ENCODE measurements around the gene DACT1.

DNA sequence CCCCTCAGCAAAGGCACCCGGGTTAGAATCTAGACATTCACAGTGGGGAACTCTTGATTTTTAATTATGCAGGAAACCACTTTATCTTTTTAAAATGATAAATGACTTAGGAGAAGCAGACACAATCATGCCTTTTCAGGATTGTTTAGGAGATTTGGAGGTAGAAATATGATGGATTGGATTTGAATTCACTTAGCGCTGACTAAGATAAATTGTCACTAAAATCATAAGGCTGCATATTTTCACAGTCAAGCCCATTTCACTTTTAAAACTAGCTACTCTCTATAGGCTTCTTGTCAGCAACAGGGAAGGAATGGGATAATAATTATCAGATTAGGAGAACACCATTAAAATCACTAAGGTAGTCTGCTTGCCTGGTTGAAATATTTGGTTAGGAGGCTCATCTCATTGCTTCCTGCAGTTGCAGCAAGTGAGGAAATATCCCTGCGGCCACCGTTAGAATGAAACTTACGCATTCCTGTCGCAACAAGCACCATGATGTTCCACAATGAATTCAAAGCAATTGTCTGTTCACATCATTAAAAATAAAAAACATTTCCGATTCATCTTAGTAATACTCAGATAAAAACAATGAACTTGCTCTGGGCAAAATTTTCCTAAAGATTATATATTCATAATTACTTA, 31.9 kb downstream of the DACT1 start:
- TF ChIP-seq, protein P1, sequence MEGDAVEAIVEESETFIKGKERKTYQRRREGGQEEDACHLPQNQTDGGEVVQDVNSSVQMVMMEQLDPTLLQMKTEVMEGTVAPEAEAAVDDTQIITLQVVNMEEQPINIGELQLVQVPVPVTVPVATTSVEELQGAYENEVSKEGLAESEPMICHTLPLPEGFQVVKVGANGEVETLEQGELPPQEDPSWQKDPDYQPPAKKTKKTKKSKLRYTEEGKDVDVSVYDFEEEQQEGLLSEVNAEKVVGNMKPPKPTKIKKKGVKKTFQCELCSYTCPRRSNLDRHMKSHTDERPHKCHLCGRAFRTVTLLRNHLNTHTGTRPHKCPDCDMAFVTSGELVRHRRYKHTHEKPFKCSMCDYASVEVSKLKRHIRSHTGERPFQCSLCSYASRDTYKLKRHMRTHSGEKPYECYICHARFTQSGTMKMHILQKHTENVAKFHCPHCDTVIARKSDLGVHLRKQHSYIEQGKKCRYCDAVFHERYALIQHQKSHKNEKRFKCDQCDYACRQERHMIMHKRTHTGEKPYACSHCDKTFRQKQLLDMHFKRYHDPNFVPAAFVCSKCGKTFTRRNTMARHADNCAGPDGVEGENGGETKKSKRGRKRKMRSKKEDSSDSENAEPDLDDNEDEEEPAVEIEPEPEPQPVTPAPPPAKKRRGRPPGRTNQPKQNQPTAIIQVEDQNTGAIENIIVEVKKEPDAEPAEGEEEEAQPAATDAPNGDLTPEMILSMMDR (IDR thresholded peaks at IDR 0.05): no peak
- TF ChIP-seq POLR2A (IDR thresholded peaks at IDR 0.05): no peak

Measured in lower leg skin (tissue), 3 donors.